ENCODE measurements around the gene CAMK2A. TPM values are rescaled to one million over a fixed set of nuclear protein-coding genes. Genes with fewer than 3 reads are reported as not detected.

The CAMK2A gene
- total RNA-seq, 1 donor from 2014 or later, result not detected

DNA sequence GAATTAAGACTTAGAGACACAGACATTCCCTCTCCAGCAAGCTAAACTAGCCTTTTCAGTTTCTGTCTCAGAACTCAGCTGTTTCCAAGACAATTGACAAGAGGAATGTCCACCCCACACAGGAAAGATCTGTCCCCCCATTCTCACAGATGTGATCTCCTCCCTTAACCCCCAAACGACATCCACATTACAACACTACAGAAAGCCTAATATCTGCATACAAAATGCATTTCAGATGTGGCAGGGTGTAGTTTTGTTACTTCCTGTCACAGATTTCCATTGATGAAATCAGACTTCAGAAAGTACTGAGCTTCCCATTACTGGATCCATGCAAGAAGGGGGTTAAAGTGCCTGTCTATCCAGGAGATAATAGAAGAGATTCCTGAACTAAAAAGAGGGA lies 16.0 kb upstream of the CAMK2A start:
- TF ChIP-seq, protein P1, sequence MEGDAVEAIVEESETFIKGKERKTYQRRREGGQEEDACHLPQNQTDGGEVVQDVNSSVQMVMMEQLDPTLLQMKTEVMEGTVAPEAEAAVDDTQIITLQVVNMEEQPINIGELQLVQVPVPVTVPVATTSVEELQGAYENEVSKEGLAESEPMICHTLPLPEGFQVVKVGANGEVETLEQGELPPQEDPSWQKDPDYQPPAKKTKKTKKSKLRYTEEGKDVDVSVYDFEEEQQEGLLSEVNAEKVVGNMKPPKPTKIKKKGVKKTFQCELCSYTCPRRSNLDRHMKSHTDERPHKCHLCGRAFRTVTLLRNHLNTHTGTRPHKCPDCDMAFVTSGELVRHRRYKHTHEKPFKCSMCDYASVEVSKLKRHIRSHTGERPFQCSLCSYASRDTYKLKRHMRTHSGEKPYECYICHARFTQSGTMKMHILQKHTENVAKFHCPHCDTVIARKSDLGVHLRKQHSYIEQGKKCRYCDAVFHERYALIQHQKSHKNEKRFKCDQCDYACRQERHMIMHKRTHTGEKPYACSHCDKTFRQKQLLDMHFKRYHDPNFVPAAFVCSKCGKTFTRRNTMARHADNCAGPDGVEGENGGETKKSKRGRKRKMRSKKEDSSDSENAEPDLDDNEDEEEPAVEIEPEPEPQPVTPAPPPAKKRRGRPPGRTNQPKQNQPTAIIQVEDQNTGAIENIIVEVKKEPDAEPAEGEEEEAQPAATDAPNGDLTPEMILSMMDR (conservative IDR thresholded peaks at IDR 0.05; ENCODE audit: low read depth, low read length), result no peak
- no peak overlapping the region for H3K4me3 ChIP-seq (ENCODE audit: low read depth, low read length)
- DNase-seq (ENCODE audit: low read depth), result no peak

DNA sequence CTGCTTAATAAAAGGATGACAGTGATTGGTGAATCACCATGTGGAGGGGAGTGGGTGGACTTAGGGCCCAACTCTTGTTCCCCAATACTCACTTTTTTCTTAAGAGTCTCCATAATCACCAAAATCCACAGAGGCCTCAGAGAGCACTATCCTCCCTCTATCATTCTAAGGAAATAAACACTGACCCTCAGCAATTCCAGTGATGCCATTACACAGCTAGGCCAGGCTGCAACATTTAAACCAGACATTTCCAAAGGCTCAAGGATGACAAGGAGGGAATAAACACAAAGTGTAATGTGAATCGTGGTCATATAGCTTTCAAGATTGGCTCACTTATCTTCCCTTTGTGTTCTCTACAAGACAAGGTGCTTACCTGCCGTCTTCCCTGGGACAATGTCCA lies 15.5 kb upstream of the CAMK2A start:
- no peak overlapping the region for H3K4me3 ChIP-seq (ENCODE audit: low read depth, low read length)
- TF ChIP-seq, protein P1 (conservative IDR thresholded peaks at IDR 0.05; ENCODE audit: low read depth, low read length), result no peak
- no peak for DNase-seq (ENCODE audit: low read depth)

DNA sequence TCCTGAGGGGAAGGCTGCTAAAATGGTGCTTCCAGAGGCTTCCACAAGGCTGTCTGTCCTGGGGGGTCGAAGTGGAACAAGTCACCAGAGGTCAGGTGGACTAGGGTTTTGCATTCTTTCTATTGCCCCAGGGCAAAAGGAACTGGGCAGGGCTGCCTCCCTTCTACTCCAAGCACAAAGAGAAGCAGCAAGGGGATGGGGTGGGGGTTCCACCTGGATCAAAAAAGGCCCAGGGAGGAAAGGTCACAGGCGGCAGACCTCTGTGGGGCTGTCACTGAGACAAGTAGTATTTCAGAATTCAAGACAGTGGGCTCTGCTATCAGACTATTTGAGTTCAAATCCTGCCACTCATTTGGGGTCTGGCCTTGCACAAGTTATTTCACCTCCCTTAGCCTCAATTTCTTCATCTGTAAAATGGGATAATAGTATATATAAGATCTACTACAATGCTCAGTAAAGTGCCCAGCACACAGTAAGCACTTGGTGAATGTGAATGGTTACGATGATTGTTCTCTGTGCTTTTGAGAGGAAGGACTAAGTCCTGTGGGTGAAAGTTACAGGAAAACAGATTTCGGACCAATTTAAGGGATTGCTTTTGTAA lies 15.0 kb upstream of the CAMK2A start:
- no peak for DNase-seq (ENCODE audit: low read depth)
- no peak overlapping the region for H3K4me3 ChIP-seq (ENCODE audit: low read depth, low read length)
- TF ChIP-seq, protein P1 (conservative IDR thresholded peaks at IDR 0.05; ENCODE audit: low read depth, low read length), result no peak

DNA sequence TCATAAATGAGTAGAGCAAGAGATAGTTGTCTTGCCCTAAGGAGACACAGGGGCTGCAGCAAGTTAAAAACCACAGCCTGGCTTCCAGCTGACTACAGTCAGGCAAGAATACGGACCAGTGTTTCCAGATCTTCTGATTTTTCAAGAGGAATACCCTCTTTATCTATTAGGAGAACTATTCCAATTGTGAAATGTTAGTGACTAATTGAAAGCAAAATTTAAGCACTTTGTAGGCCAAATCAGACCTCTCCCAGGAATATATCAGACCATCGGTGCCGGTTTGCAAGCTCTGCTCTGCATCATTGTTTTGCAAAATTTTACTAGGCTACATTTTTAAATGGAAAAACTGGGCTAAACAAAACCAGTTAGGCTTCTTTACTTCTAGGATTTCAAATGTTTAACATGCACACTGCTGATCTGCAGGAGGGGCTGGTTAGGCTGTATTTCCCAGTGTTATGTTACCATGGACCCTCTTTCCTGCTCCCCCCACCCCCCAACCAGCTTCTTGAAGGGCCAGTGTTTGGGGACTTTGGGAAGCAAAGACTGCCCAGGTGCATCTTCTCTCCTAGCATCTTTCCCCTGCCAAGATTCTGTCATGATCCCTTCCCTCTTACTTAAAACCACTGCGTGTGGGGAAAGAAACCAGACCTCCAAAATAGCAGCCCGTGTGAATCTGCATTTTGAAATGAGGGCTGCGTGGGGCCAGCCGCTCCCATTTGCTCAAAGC lies 14.2 kb upstream of the CAMK2A start:
- DNase-seq (ENCODE audit: low read depth), result no peak
- TF ChIP-seq, protein P1 (conservative IDR thresholded peaks at IDR 0.05; ENCODE audit: low read depth, low read length), result no peak
- no peak overlapping the region for H3K4me3 ChIP-seq (ENCODE audit: low read depth, low read length)

DNA sequence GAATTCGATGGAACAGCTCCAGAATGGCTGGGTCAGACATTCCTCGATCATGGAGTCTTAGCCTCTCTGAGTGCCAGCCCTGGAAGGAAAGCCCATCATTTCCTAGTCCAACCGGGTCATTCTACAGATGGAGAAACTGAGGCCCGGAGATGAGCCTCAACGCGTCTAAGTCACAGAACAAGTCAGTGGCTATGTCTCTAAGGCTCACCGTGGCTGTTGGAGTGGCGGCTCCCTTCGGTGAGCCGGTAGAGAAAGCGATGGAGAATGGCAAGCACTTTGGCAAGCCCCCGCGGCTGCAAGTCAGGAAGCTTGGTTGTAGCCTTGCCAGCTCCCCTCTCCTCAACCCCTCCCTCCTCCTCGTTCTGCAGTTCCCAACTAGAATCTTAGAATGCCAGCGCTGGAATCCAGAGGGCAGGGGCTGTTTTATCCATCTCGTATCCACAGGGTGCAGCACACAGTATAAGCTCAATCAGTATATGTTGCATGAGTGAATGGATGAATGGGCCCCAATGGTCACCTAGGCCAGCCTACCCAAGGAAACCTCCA lies 13.6 kb upstream of the CAMK2A start:
- DNase-seq (ENCODE audit: low read depth), result no peak
- TF ChIP-seq, protein P1 (conservative IDR thresholded peaks at IDR 0.05; ENCODE audit: low read depth, low read length), result no peak
- peak overlapping the region; percentile 53 for H3K4me3 ChIP-seq (ENCODE audit: low read depth, low read length)

DNA sequence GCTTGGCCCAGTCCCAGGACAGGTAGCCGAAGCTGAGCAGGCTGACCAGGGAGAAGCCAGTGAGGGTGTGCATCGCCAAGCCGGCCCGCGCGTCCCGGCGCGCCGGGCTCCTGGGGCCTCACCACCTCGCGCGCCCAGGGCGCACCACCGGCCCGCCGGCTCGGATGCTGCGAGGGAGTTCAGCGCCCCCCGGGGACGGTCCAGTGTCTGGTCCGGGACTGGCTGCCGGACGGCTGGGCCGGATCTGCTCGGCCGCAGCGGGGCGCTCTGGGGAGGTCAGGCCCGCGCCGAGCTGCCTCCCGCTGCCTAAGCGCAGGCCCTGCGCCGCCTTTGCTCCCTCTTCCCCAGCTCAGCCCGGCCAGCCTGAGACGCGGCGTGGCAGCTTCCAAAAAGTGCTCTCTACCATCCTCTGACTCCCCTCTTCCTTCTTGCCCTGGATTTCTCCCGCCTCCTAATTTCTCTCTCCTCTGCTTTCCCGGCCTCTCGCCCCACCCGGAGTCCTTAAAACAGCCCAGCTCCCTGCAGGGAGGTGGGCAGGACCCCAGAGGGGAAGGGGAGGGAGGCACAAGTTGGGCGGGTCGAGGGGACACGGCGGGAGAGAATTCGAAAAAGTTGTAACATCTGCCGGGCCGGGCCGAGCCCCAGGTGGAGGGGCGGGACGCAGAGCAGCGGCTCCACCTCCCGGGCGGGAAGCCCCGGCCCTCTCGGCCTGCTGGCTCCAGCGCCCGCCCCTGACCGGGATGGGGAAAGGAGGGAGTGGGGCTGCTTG lies 12.9 kb upstream of the CAMK2A start, which contains the start of gene ARSI:
Gene ARSI (minus strand): TSS at position 605 of the 769 bp plus-strand sequence. CDS start 532 bp downstream, at position 73.
- peak within 1 kb of the TSS; percentile 53 for H3K4me3 ChIP-seq (ENCODE audit: low read depth, low read length)
- TF ChIP-seq, protein P1 (conservative IDR thresholded peaks at IDR 0.05; ENCODE audit: low read depth, low read length), result peak; percentile 19
- DNase-seq (ENCODE audit: low read depth), result no peak

All from epithelial cell of proximal tubule (primary cell).